Skeletal muscle tissue (tissue), 4 donors: ENCODE data around the gene PLEKHN1. TPM values are rescaled to one million over a fixed set of nuclear protein-coding genes. Genes with fewer than 3 reads are reported as not detected.
A peak's percentile ranks its signal among the peaks of the same experiment; 100 is the strongest.
"Not testable (repeated sequence)": the region's sequence is repeated elsewhere in the genome, so short reads cannot be mapped to it uniquely, and the experiment has no call there.

Experiments
- H3K27ac ChIP-seq: one replicate; pipeline ENCODE4 v1.7.0; 2013; ENCODE audit warnings: mild to moderate bottlenecking, low read depth, low read length, inconsistent platforms
- H3K27me3 ChIP-seq, 3 donors: one replicate each; pipeline ENCODE4 v1.7.0; 2013; ENCODE audit warnings: low read length in 3 of 3; ENCODE audit not compliant: control insufficient read depth in 3 of 3, insufficient read depth in 3 of 3
- H3K36me3 ChIP-seq, 3 donors: one replicate each; pipeline ENCODE4 v1.7.0; 2013; ENCODE audit warnings: low read length in 3 of 3; ENCODE audit not compliant: control insufficient read depth in 3 of 3, insufficient read depth in 3 of 3
- H3K4me1 ChIP-seq, 3 donors: one replicate each; pipeline ENCODE4 v1.7.0; 2013; ENCODE audit warnings: low read length in 3 of 3, mild to moderate bottlenecking in 3 of 3; ENCODE audit not compliant: control insufficient read depth in 3 of 3, insufficient read depth in 3 of 3
- H3K4me3 ChIP-seq, 3 donors: one replicate each; pipeline ENCODE4 v1.7.0; 2013; ENCODE audit warnings: low read length in 3 of 3
- H3K9ac ChIP-seq, 3 donors: one replicate each; pipeline ENCODE4 v1.7.0; 2013; ENCODE audit warnings: low read length in 3 of 3, mild to moderate bottlenecking in 3 of 3, moderate library complexity in 2 of 3, low read depth in 1 of 3
- H3K9me3 ChIP-seq, 3 donors: one replicate each; pipeline ENCODE4 v1.7.0; 2013; ENCODE audit warnings: low read length in 3 of 3; ENCODE audit not compliant: control insufficient read depth in 3 of 3
- total RNA-seq: library from RNA; depleted of rRNA; stranded (reverse); fragments of >200 nt; gene quantifications from one replicate; pipeline ENCODE4 v1.2.3, GENCODE V29; 2014
- donor health status: Osteomylitis.

PLEKHN1 gene
- total RNA-seq, 1 donor from 2014 or later, result not detected

DNA sequence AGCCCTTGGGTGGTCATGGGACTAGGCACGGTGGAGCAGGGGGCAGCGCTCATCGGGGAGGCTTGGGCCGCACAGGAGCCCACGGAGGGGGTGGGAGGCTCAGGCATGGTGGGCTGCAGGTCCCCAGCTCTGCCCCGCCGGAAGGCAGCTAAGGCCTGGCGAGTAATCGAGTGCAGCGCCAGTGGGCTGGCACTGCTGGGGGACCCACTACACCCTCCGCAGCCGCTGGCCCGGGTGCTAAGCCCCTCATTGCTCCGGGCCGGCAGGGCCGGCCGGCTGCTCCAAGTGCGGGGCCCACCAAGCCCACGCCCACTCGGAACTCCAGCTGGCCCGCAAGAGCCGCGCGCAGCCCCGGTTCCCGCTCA, 52.0 kb downstream of the PLEKHN1 start:
- not testable (repeated sequence) for H3K27ac ChIP-seq, H3K9ac ChIP-seq, H3K4me3 ChIP-seq, H3K9me3 ChIP-seq, H3K36me3 ChIP-seq
- peaks cover 10 to 11% (median 10%) of the 10 kb centered on the region in 3 donors for H3K27me3 ChIP-seq
- H3K4me1 ChIP-seq, result peaks cover 15 to 22% (median 18%) of the 10 kb centered on the region in 3 donors

DNA sequence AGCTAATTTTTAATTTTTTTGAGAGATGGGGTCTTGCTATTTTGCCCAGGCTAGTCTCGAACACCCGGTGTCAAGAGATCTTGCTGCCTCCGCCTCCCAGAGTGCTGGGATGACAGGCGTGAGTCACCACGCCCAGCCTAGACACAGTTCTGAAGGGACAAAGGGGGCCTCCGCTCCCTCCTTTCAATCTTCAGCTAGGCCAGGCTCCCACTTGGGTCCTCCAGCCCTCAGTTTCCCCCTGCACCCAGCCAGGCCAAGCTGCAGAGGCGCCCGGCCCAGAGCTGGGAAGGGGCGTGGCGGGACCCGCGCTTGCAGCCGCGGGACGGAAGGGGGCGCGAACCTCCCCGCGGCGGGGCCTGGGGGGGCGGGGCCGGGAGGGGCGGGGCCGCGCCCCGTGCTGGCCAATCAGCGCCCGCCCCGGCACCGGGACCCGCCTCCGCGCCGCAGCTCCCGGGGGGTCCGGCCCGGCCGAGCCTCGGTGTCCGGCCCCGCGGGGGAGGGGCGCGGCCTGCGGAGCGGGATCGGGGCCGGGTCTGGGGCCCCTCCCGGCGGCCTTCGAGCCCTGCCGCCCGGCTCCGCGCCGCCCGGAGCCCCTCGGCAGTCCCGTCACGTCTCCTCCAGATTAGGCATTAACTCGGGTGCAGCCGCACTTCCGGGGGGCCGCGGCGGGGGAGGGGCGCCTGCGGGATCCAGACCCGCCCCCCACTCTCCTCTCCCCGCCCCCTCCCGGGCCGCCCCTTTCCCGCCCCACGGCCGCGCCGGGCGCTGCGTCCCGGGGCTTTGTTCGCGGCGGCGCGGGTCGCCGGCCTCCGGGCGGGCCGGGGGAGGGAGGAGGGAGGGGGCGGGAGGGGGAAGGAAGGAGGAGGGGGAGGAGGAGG, 53.1 kb downstream of the PLEKHN1 start:
- H3K4me1 ChIP-seq, result peaks cover 5 to 12% (median 11%) of the 10 kb centered on the region in 3 donors
- H3K27ac ChIP-seq, result no peak overlapping the region

DNA sequence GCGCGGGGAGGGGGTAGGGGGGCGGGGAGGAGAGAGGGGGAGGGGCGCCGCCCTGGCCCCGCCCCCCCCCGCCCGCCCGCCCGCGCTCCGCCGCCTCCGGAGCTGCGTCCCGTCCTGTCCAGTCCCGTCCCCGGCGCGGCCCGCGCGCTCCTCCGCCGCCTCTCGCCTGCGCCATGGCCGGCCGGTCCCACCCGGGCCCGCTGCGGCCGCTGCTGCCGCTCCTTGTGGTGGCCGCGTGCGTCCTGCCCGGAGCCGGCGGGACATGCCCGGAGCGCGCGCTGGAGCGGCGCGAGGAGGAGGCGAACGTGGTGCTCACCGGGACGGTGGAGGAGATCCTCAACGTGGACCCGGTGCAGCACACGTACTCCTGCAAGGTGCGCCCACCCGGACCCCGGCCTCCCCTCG, 53.7 kb downstream of the PLEKHN1 start, which contains the start of gene AGRN:
Gene AGRN (plus strand): TSS at position 121 of the 405 bp plus-strand sequence. CDS start 53 bp downstream, at position 174.
- Histone ChIP-seq H3K9ac (peak within 1 kb of the TSS in 1 of 3 donors; percentile 71), H3K36me3 (no peaks in the 10 kb centered on the region), H3K4me3 (peak within 1 kb of the TSS; percentile 51 to 71 (median 68)), H3K27me3 (peaks cover 10 to 18% (median 16%) of the 10 kb centered on the region in 3 donors), H3K9me3 (no peaks in the 10 kb centered on the region), H3K4me1 (peaks cover 2 to 13% (median 10%) of the 10 kb centered on the region in 3 donors), H3K27ac (no peak within 1 kb of the TSS)

More for the DNA sequence above, 53.1 kb downstream of the PLEKHN1 start:
- peak overlapping the region in 1 of 3 donors; percentile 64 for H3K9ac ChIP-seq
- no peaks in the 10 kb centered on the region for H3K9me3 ChIP-seq
- peaks cover 10 to 16% (median 15%) of the 10 kb centered on the region in 3 donors for H3K27me3 ChIP-seq
- no peaks in the 10 kb centered on the region for H3K36me3 ChIP-seq
- peak overlapping the region; percentile 51 to 57 (median 52) for H3K4me3 ChIP-seq

GRCh38 chr1:1020415-1021009, 54.2 kb downstream of the PLEKHN1 start:
- Histone ChIP-seq H3K9ac (peak overlapping the region in 1 of 3 donors; percentile 71), H3K4me1 (peaks cover 2 to 13% (median 10%) of the 10 kb centered on the region in 3 donors)

GRCh38 chr1:1021010-1021919, 55.0 kb downstream of the PLEKHN1 start:
- Histone ChIP-seq H3K9ac (no peak overlapping the region), H3K36me3 (no peaks in the 10 kb centered on the region), H3K27ac (no peak overlapping the region), H3K9me3 (no peaks in the 10 kb centered on the region), H3K4me3 (peak overlapping the region in 1 of 3 donors; percentile 29), H3K4me1 (peaks cover 2 to 13% (median 10%) of the 10 kb centered on the region in 3 donors), H3K27me3 (peaks cover 10 to 18% (median 16%) of the 10 kb centered on the region in 3 donors)

More at GRCh38 chr1:1020415-1021009, 54.2 kb downstream of the PLEKHN1 start:
- H3K27me3 ChIP-seq, result peaks cover 10 to 18% (median 16%) of the 10 kb centered on the region in 3 donors
- peak overlapping the region in 2 of 3 donors; percentile 68 to 71 for H3K4me3 ChIP-seq
- H3K9me3 ChIP-seq, result no peaks in the 10 kb centered on the region
- no peak overlapping the region for H3K27ac ChIP-seq
- no peaks in the 10 kb centered on the region for H3K36me3 ChIP-seq

DNA sequence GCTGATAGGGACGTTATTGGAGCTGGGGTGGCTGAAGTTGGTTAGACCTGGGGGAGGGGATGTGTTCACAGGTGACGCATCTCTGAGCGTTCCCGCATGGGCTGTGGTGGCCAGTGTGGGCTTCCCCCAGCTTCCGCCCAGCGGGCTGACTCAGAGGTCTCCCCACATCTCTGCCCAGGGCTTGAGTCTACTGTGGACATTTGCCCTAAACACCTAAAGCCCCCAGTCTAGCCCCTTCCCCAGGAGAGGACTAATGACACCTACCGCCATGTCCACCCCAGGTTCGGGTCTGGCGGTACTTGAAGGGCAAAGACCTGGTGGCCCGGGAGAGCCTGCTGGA, 55.6 kb downstream of the PLEKHN1 start:
- Histone ChIP-seq H3K4me1 (peaks cover 2 to 13% (median 10%) of the 10 kb centered on the region in 3 donors), H3K36me3 (no peaks in the 10 kb centered on the region), H3K27me3 (peaks cover 10 to 18% (median 16%) of the 10 kb centered on the region in 3 donors), H3K27ac (no peak overlapping the region), H3K4me3 (no peak overlapping the region), H3K9ac (no peak overlapping the region), H3K9me3 (no peaks in the 10 kb centered on the region)

- Histone ChIP-seq H3K9me3 (no peaks in the 10 kb centered on the region), H3K9ac (no peak overlapping the region), H3K27me3 (peaks cover 10 to 21% (median 20%) of the 10 kb centered on the region in 3 donors), H3K36me3 (no peaks in the 10 kb centered on the region), H3K27ac (no peak overlapping the region), H3K4me3 (no peak overlapping the region), H3K4me1 (peaks cover 2 to 13% (median 10%) of the 10 kb centered on the region in 3 donors)
Measured at GRCh38 chr1:1022302-1023009, 56.2 kb downstream of the PLEKHN1 start.

DNA sequence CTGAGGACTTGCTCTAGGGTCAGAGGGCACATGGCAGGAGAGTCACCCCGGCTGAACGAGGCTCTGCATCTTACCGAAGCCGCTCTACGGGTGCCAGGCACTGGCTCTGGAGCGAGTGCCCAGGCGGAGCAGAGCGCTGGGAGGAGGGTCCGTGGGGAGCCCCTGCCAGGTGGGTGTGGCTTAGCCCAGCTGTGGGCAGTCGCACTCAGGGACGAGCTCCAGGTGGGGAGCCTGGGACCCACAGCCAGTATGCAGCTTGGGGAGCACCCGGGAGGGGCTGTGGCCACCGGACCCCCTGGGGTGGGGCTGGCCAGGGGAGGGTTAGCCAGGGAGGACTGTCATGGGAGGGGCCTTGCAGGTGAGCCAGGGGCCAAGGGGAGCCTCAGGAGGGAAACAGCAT, 57.4 kb downstream of the PLEKHN1 start:
- no peak overlapping the region for H3K9ac ChIP-seq
- H3K27me3 ChIP-seq, result peaks cover 10 to 21% (median 20%) of the 10 kb centered on the region in 3 donors
- H3K36me3 ChIP-seq, result no peaks in the 10 kb centered on the region
- no peak overlapping the region for H3K4me3 ChIP-seq
- H3K9me3 ChIP-seq, result no peaks in the 10 kb centered on the region
- H3K4me1 ChIP-seq, result peaks cover 2 to 13% (median 10%) of the 10 kb centered on the region in 3 donors
- H3K27ac ChIP-seq, result no peak overlapping the region
